ENCODE data around the gene SPDEF. TPM values are rescaled to one million over a fixed set of nuclear protein-coding genes. Genes with fewer than 3 reads are reported as not detected.

SPDEF gene
- total RNA-seq, 4 donors from 2014 or later: 25.0 to 45.9 (median 32.3) TPM

- H3K9me3 ChIP-seq: no peaks in the 10 kb centered on the region
- WGBS: 93% methylated on average over 7 of the region's 7 CpGs
- DNase-seq (ENCODE audit: low spot score in 2 of 2): no peak
- no peaks in the 10 kb centered on the region for H3K4me1 ChIP-seq
- no peaks in the 10 kb centered on the region for H3K36me3 ChIP-seq
- no peaks in the 10 kb centered on the region for H3K27me3 ChIP-seq
- H3K4me3 ChIP-seq: no peak overlapping the region
- H3K27ac ChIP-seq: no peak overlapping the region
- TF ChIP-seq CTCF (IDR thresholded peaks at IDR 0.05) (no peak), POLR2A (IDR thresholded peaks at IDR 0.05) (no peak), EP300 (IDR thresholded peaks at IDR 0.05) (no peak), POLR2AphosphoS5 (IDR thresholded peaks at IDR 0.05) (no peak)
Measured at GRCh38 chr6:34578445-34579262, 22.5 kb upstream of the SPDEF start.

- no peaks in the 10 kb centered on the region for H3K9me3 ChIP-seq
- TF ChIP-seq POLR2A (IDR thresholded peaks at IDR 0.05) (no peak), EP300 (IDR thresholded peaks at IDR 0.05) (no peak)
- no peaks in the 10 kb centered on the region for H3K27me3 ChIP-seq
- 81% methylated on average over 18 of the region's 18 CpGs for WGBS
- no peak overlapping the region for H3K4me3 ChIP-seq
- H3K4me1 ChIP-seq: no peaks in the 10 kb centered on the region
- H3K27ac ChIP-seq: no peak overlapping the region
- no peaks in the 10 kb centered on the region for H3K36me3 ChIP-seq
- DNase-seq (ENCODE audit: low spot score in 2 of 2): no peak
Measured at GRCh38 chr6:34576286-34576955, 20.3 kb upstream of the SPDEF start.

- no peaks in the 10 kb centered on the region for H3K4me1 ChIP-seq
- no peak for TF ChIP-seq POLR2A (IDR thresholded peaks at IDR 0.05)
- TF ChIP-seq CTCF (IDR thresholded peaks at IDR 0.05): no peak
- TF ChIP-seq POLR2AphosphoS5 (IDR thresholded peaks at IDR 0.05): no peak
- no peak for TF ChIP-seq EP300 (IDR thresholded peaks at IDR 0.05)
- H3K36me3 ChIP-seq: no peaks in the 10 kb centered on the region
- no CpG with 5 or more reads among the region's 3 CpGs for WGBS
- no peaks in the 10 kb centered on the region for H3K9me3 ChIP-seq
- H3K27ac ChIP-seq: no peak overlapping the region
- DNase-seq (ENCODE audit: low spot score in 2 of 2): no peak
- H3K4me3 ChIP-seq: no peak overlapping the region
- H3K27me3 ChIP-seq: no peaks in the 10 kb centered on the region
Measured at GRCh38 chr6:34575326-34575725, 19.2 kb upstream of the SPDEF start.

GRCh38 chr6:34574647-34575293, 18.6 kb upstream of the SPDEF start:
- no peaks in the 10 kb centered on the region for H3K4me1 ChIP-seq
- H3K27me3 ChIP-seq: peaks cover 5% of the 10 kb centered on the region
- no peak for TF ChIP-seq CTCF (IDR thresholded peaks at IDR 0.05)
- TF ChIP-seq POLR2A (IDR thresholded peaks at IDR 0.05): no peak
- no peak for TF ChIP-seq EP300 (IDR thresholded peaks at IDR 0.05)
- TF ChIP-seq POLR2AphosphoS5 (IDR thresholded peaks at IDR 0.05): no peak
- no peaks in the 10 kb centered on the region for H3K36me3 ChIP-seq
- 78% methylated on average over 6 of the region's 10 CpGs for WGBS
- no peak overlapping the region for H3K27ac ChIP-seq
- H3K4me3 ChIP-seq: no peak overlapping the region
- no peak for DNase-seq (ENCODE audit: low spot score in 2 of 2)
- H3K9me3 ChIP-seq: no peaks in the 10 kb centered on the region

GRCh38 chr6:34573567-34574183, 17.5 kb upstream of the SPDEF start:
- Histone ChIP-seq H3K27ac (no peak overlapping the region), H3K27me3 (peaks cover 12% of the 10 kb centered on the region), H3K4me3 (no peak overlapping the region), H3K9me3 (no peaks in the 10 kb centered on the region), H3K4me1 (no peaks in the 10 kb centered on the region), H3K36me3 (no peaks in the 10 kb centered on the region)
- TF ChIP-seq CTCF (IDR thresholded peaks at IDR 0.05): no peak
- TF ChIP-seq POLR2A (IDR thresholded peaks at IDR 0.05): no peak
- TF ChIP-seq POLR2AphosphoS5 (IDR thresholded peaks at IDR 0.05): no peak
- no peak for TF ChIP-seq EP300 (IDR thresholded peaks at IDR 0.05)
- WGBS: 63% methylated on average over 4 of the region's 8 CpGs
- DNase-seq (ENCODE audit: low spot score in 2 of 2): no peak

Measured in suprapubic skin (tissue), 4 donors.